Measurements from ENCODE around the gene TARDBP.

TARDBP gene

GRCh38 chr1:11063937-11064537, 51.6 kb downstream of the TARDBP start:
- TF ChIP-seq CTCF (IDR thresholded peaks at IDR 0.05): peak; percentile 56

GRCh38 chr1:11064942-11065341, 52.5 kb downstream of the TARDBP start:
- no peak overlapping the region for H3K27ac ChIP-seq
- no peak for TF ChIP-seq CTCF (IDR thresholded peaks at IDR 0.05)
- TF ChIP-seq ZFX (IDR thresholded peaks at IDR 0.05; ENCODE audit: borderline replicate concordance): no peak

More at GRCh38 chr1:11063937-11064537, 51.6 kb downstream of the TARDBP start:
- H3K27ac ChIP-seq: peak overlapping the region; percentile 37; the same call in 1 of the 2 replicates

- H3K27ac ChIP-seq: no peak overlapping the region
- TF ChIP-seq CTCF (IDR thresholded peaks at IDR 0.05): no peak
- no peak for TF ChIP-seq ZFX (IDR thresholded peaks at IDR 0.05; ENCODE audit: borderline replicate concordance)
Measured at GRCh38 chr1:11065796-11066195, 53.3 kb downstream of the TARDBP start.

GRCh38 chr1:11067716-11068599, 55.5 kb downstream of the TARDBP start:
- H3K27ac ChIP-seq: no peak overlapping the region
- TF ChIP-seq ZFX (IDR thresholded peaks at IDR 0.05; ENCODE audit: borderline replicate concordance) (no peak), CTCF (IDR thresholded peaks at IDR 0.05) (no peak)

GRCh38 chr1:11068600-11069473, 56.4 kb downstream of the TARDBP start:
- TF ChIP-seq CTCF (IDR thresholded peaks at IDR 0.05) (no peak), ZFX (IDR thresholded peaks at IDR 0.05; ENCODE audit: borderline replicate concordance) (no peak)
- H3K27ac ChIP-seq: no peak overlapping the region

GRCh38 chr1:11070876-11071275, 58.4 kb downstream of the TARDBP start:
- no peak overlapping the region for H3K27ac ChIP-seq
- TF ChIP-seq ZFX (IDR thresholded peaks at IDR 0.05; ENCODE audit: borderline replicate concordance) (no peak), CTCF (IDR thresholded peaks at IDR 0.05) (no peak)

Data from 22Rv1 (cell line).